Erythroblast (primary cell): Measurements from ENCODE around the gene DGKQ.

Source experiments
- GATA1 ChIP-seq: IDR thresholded peaks from 2 replicates; pipeline ENCODE4 v1.6.1; 2011; ENCODE audit warnings: low read depth, mild to moderate bottlenecking, control low read depth, low read length, moderate library complexity
- POLR2A ChIP-seq: IDR thresholded peaks from 2 replicates; pipeline ENCODE4 v1.6.1; 2011; ENCODE audit warnings: mild to moderate bottlenecking, low read length

- TF ChIP-seq POLR2A, result no peak
- no peak for TF ChIP-seq GATA1
Observed at GRCh38 chr4:913280-913618, 60.1 kb downstream of the DGKQ start.
